Measurements from ENCODE around the gene SZRD1. TPM values are rescaled to one million over a fixed set of nuclear protein-coding genes. Genes with fewer than 3 reads are reported as not detected.
A peak's percentile ranks its signal among the peaks of the same experiment; 100 is the strongest.

The SZRD1 gene
- total and polyA plus RNA-seq, 4 donors: 87.9 to 172 (median 119) TPM

- intact Hi-C loops (cut with DNase I): no loop called here
- peaks cover 0 to 3% of the 10 kb centered on the region in 2 donors for H3K27me3 ChIP-seq (ENCODE audit: control insufficient read depth in 1 of 2, insufficient read depth in 2 of 2, low read length in 1 of 2)
- 68 to 77% methylated on average over 3 of the region's 3 CpGs for WGBS, 2 donors
- H3K27ac ChIP-seq (ENCODE audit: low read depth in 1 of 2, low read length in 2 of 2): no peak within 1 kb of the TSS
- no peaks in the 10 kb centered on the region for H3K4me1 ChIP-seq (ENCODE audit: control insufficient read depth in 1 of 2, insufficient read depth in 2 of 2, low read length in 2 of 2)
- DNase-seq (no peak), ATAC-seq (ENCODE audit: low FRiP score) (no peak)
- no peaks in the 10 kb centered on the region for H3K9me3 ChIP-seq (ENCODE audit: control insufficient read depth, low read length)
- no peak within 1 kb of the TSS for H3K4me3 ChIP-seq (ENCODE audit: low read length in 2 of 2)
- no peaks in the 10 kb centered on the region for H3K36me3 ChIP-seq (ENCODE audit: control insufficient read depth in 1 of 2, insufficient read depth in 2 of 2, low read length in 1 of 2)
Observed at GRCh38 chr1:16436946-16437474, 70.0 kb downstream of the SZRD1 start, which contains the start of gene SPATA21. Gene SPATA21, minus strand, starts transcription at chr1:16437424. Its CDS starts 6,053 bp downstream, at chr1:16431371.

GRCh38 chr1:16438516-16438915 is 71.5 kb downstream of the SZRD1 start:
- 84 to 95% methylated on average over 2 of the region's 2 CpGs for WGBS, 2 donors

GRCh38 chr1:16438924-16439323 is 71.9 kb downstream of the SZRD1 start:
- 82 to 90% methylated on average over 2 of the region's 2 CpGs for WGBS, 2 donors
- intact Hi-C loops (cut with DNase I): no loop called here
- Histone ChIP-seq H3K27ac (ENCODE audit: low read depth in 1 of 2, low read length in 2 of 2) (no peak overlapping the region), H3K9me3 (ENCODE audit: control insufficient read depth, low read length) (no peaks in the 10 kb centered on the region), H3K4me3 (ENCODE audit: low read length in 2 of 2) (no peak overlapping the region), H3K27me3 (ENCODE audit: control insufficient read depth in 1 of 2, insufficient read depth in 2 of 2, low read length in 1 of 2) (no peaks in the 10 kb centered on the region), H3K4me1 (ENCODE audit: control insufficient read depth in 1 of 2, insufficient read depth in 2 of 2, low read length in 2 of 2) (no peaks in the 10 kb centered on the region), H3K36me3 (ENCODE audit: control insufficient read depth in 1 of 2, insufficient read depth in 2 of 2, low read length in 1 of 2) (no peaks in the 10 kb centered on the region)
- no peak for ATAC-seq (ENCODE audit: low FRiP score)
- no peak for DNase-seq

More at GRCh38 chr1:16438516-16438915, 71.5 kb downstream of the SZRD1 start:
- intact Hi-C loops (cut with DNase I): no loop called here
- Histone ChIP-seq H3K4me3 (ENCODE audit: low read length in 2 of 2) (no peak overlapping the region), H3K4me1 (ENCODE audit: control insufficient read depth in 1 of 2, insufficient read depth in 2 of 2, low read length in 2 of 2) (no peaks in the 10 kb centered on the region), H3K27me3 (ENCODE audit: control insufficient read depth in 1 of 2, insufficient read depth in 2 of 2, low read length in 1 of 2) (no peaks in the 10 kb centered on the region), H3K9me3 (ENCODE audit: control insufficient read depth, low read length) (no peaks in the 10 kb centered on the region), H3K27ac (ENCODE audit: low read depth in 1 of 2, low read length in 2 of 2) (no peak overlapping the region), H3K36me3 (ENCODE audit: control insufficient read depth in 1 of 2, insufficient read depth in 2 of 2, low read length in 1 of 2) (no peaks in the 10 kb centered on the region)
- DNase-seq (no peak), ATAC-seq (ENCODE audit: low FRiP score) (no peak)

GRCh38 chr1:16440131-16440469 is 73.1 kb downstream of the SZRD1 start:
- WGBS, 2 donors: 40 to 47% methylated on average over 7 of the region's 7 CpGs
- DNase-seq (no peak), ATAC-seq (ENCODE audit: low FRiP score) (peak; percentile 37)
- no peaks in the 10 kb centered on the region for H3K27me3 ChIP-seq (ENCODE audit: control insufficient read depth in 1 of 2, insufficient read depth in 2 of 2, low read length in 1 of 2)
- H3K27ac ChIP-seq (ENCODE audit: low read depth in 1 of 2, low read length in 2 of 2): no peak overlapping the region
- no peak overlapping the region for H3K4me3 ChIP-seq (ENCODE audit: low read length in 2 of 2)
- intact Hi-C loops (cut with DNase I): loop anchor here (2.0 to 5.0 kb wide), 2 partner anchors 73 kb away; partner anchors contain the start of gene SZRD1 (in 2 of the 2)
- no peaks in the 10 kb centered on the region for H3K36me3 ChIP-seq (ENCODE audit: control insufficient read depth in 1 of 2, insufficient read depth in 2 of 2, low read length in 1 of 2)
- H3K4me1 ChIP-seq (ENCODE audit: control insufficient read depth in 1 of 2, insufficient read depth in 2 of 2, low read length in 2 of 2): no peaks in the 10 kb centered on the region
- no peaks in the 10 kb centered on the region for H3K9me3 ChIP-seq (ENCODE audit: control insufficient read depth, low read length)

- ATAC-seq (ENCODE audit: low FRiP score) (peak; percentile 97), DNase-seq (peak; percentile 96 to 99)
- H3K4me1 ChIP-seq (ENCODE audit: control insufficient read depth in 1 of 2, insufficient read depth in 2 of 2, low read length in 2 of 2): no peaks in the 10 kb centered on the region
- no peaks in the 10 kb centered on the region for H3K36me3 ChIP-seq (ENCODE audit: control insufficient read depth in 1 of 2, insufficient read depth in 2 of 2, low read length in 1 of 2)
- H3K27ac ChIP-seq (ENCODE audit: low read depth in 1 of 2, low read length in 2 of 2): peak within 1 kb of the TSS in 1 of 2 donors; percentile 27
- no peaks in the 10 kb centered on the region for H3K9me3 ChIP-seq (ENCODE audit: control insufficient read depth, low read length)
- WGBS, 2 donors: 0 to 1% methylated on average over 63 to 68 of the region's 68 CpGs
- no peaks in the 10 kb centered on the region for H3K27me3 ChIP-seq (ENCODE audit: control insufficient read depth in 1 of 2, insufficient read depth in 2 of 2, low read length in 1 of 2)
- H3K4me3 ChIP-seq (ENCODE audit: low read length in 2 of 2): peak within 1 kb of the TSS; percentile 61
- intact Hi-C loops (cut with DNase I): loop anchor here (2.0 to 5.0 kb wide), 2 partner anchors 73 to 74 kb away; partner anchors contain the start of gene SZRD1 (in 2 of the 2)
Observed at GRCh38 chr1:16440470-16441281, 73.6 kb downstream of the SZRD1 start, which contains the start of gene NECAP2. Gene NECAP2, plus strand, starts transcription at chr1:16440724. Its CDS starts 38 bp downstream, at chr1:16440762.

GRCh38 chr1:16441282-16441665 is 74.2 kb downstream of the SZRD1 start:
- Histone ChIP-seq H3K27ac (ENCODE audit: low read depth in 1 of 2, low read length in 2 of 2) (no peak overlapping the region), H3K9me3 (ENCODE audit: control insufficient read depth, low read length) (no peaks in the 10 kb centered on the region), H3K4me1 (ENCODE audit: control insufficient read depth in 1 of 2, insufficient read depth in 2 of 2, low read length in 2 of 2) (no peaks in the 10 kb centered on the region), H3K36me3 (ENCODE audit: control insufficient read depth in 1 of 2, insufficient read depth in 2 of 2, low read length in 1 of 2) (no peaks in the 10 kb centered on the region), H3K4me3 (ENCODE audit: low read length in 2 of 2) (peak overlapping the region; percentile 61), H3K27me3 (ENCODE audit: control insufficient read depth in 1 of 2, insufficient read depth in 2 of 2, low read length in 1 of 2) (no peaks in the 10 kb centered on the region)
- DNase-seq (no peak), ATAC-seq (ENCODE audit: low FRiP score) (no peak)
- intact Hi-C loops (cut with DNase I): loop anchor here (2.0 to 5.0 kb wide), 2 partner anchors 74 kb away; partner anchors contain the start of gene SZRD1 (in 2 of the 2)
- 2% methylated on average over 12 of the region's 12 CpGs for WGBS, 2 donors

- no peak overlapping the region for H3K4me3 ChIP-seq (ENCODE audit: low read length in 2 of 2)
- H3K36me3 ChIP-seq (ENCODE audit: control insufficient read depth in 1 of 2, insufficient read depth in 2 of 2, low read length in 1 of 2): no peaks in the 10 kb centered on the region
- H3K4me1 ChIP-seq (ENCODE audit: control insufficient read depth in 1 of 2, insufficient read depth in 2 of 2, low read length in 2 of 2): no peaks in the 10 kb centered on the region
- DNase-seq: no peak
- ATAC-seq (ENCODE audit: low FRiP score): no peak
- no peaks in the 10 kb centered on the region for H3K27me3 ChIP-seq (ENCODE audit: control insufficient read depth in 1 of 2, insufficient read depth in 2 of 2, low read length in 1 of 2)
- no peaks in the 10 kb centered on the region for H3K9me3 ChIP-seq (ENCODE audit: control insufficient read depth, low read length)
- intact Hi-C loops (cut with DNase I): loop anchor here in 1 of 2 donors (5.0 kb wide), 1 partner anchor 75 kb away; the partner anchor contains the start of gene SZRD1
- H3K27ac ChIP-seq (ENCODE audit: low read depth in 1 of 2, low read length in 2 of 2): no peak overlapping the region
- 90 to 97% methylated on average over 7 of the region's 7 CpGs for WGBS, 2 donors
Observed at GRCh38 chr1:16442265-16442664, 75.2 kb downstream of the SZRD1 start.

- H3K4me1 ChIP-seq (ENCODE audit: control insufficient read depth in 1 of 2, insufficient read depth in 2 of 2, low read length in 2 of 2): no peaks in the 10 kb centered on the region
- ATAC-seq (ENCODE audit: low FRiP score) (no peak), DNase-seq (no peak)
- intact Hi-C loops (cut with DNase I): loop anchor here in 1 of 2 donors (5.0 kb wide), 1 partner anchor 76 kb away; the partner anchor contains the start of gene SZRD1
- no peak overlapping the region for H3K4me3 ChIP-seq (ENCODE audit: low read length in 2 of 2)
- no peaks in the 10 kb centered on the region for H3K27me3 ChIP-seq (ENCODE audit: control insufficient read depth in 1 of 2, insufficient read depth in 2 of 2, low read length in 1 of 2)
- H3K9me3 ChIP-seq (ENCODE audit: control insufficient read depth, low read length): no peaks in the 10 kb centered on the region
- no peaks in the 10 kb centered on the region for H3K36me3 ChIP-seq (ENCODE audit: control insufficient read depth in 1 of 2, insufficient read depth in 2 of 2, low read length in 1 of 2)
- no peak overlapping the region for H3K27ac ChIP-seq (ENCODE audit: low read depth in 1 of 2, low read length in 2 of 2)
- 72 to 74% methylated on average over 2 of the region's 2 CpGs for WGBS, 2 donors
Observed at GRCh38 chr1:16442941-16443340, 75.9 kb downstream of the SZRD1 start.

Measured in aorta (tissue), 5 donors.